Left cardiac atrium (tissue), 2 donors: ENCODE results near the gene KIAA0319L. TPM values are rescaled to one million over a fixed set of nuclear protein-coding genes. Genes with fewer than 3 reads are reported as not detected.

Experiments used
- total RNA-seq, 2 donors: library from RNA; stranded (reverse); fragmentation: NEBNext Ultra II Directional; extraction: Animal tissue kit (Norgen Biotek cat#: 25700); gene quantifications; one replicate each; pipeline ENCODE4 v1.2.1, GENCODE V29; 2021
- donor health status: DM: no; HTN: yes; CAD: no; lungs with severe emphysema.
- donor health status: DM: yes; HTN: yes; CAD: no.

KIAA0319L gene
- total RNA-seq, 2 donors from 2014 or later, result 50.2 to 56.6 TPM

Other genes with a start within 250 kb of the KIAA0319L start
- 10 to 100 TPM; 23.4 TPM for gene NCDN, start 396 bp upstream of the KIAA0319L start, total RNA-seq
- gene TFAP2E, start 15.9 kb upstream of the KIAA0319L start, total RNA-seq, result under 1 TPM; 0.32 to 0.47 TPM
- 10 to 100 TPM; 35.0 to 36.4 TPM for gene PSMB2, start 84.1 kb upstream of the KIAA0319L start, total RNA-seq
- 10 to 100 TPM; 12.9 to 15.0 TPM for gene C1orf216, start 161.5 kb upstream of the KIAA0319L start, total RNA-seq
- gene CLSPN, start 212.6 kb upstream of the KIAA0319L start, total RNA-seq, result 1 to 10 TPM; 1.5 to 1.9 TPM